HG02884 (cell line): ENCODE data around the gene ARHGAP6.
"Not testable (repeated sequence)": the region's sequence is repeated elsewhere in the genome, so short reads cannot be mapped to it uniquely, and the experiment has no call there.

Experiments used
- ATAC-seq: cut with Tn5 transposase; IDR thresholded peaks from one replicate; pipeline ENCODE4 v1.9.1; 2021; ENCODE audit warnings: mild to moderate bottlenecking, moderate library complexity; ENCODE audit not compliant: unreplicated experiment

ARHGAP6 gene

DNA sequence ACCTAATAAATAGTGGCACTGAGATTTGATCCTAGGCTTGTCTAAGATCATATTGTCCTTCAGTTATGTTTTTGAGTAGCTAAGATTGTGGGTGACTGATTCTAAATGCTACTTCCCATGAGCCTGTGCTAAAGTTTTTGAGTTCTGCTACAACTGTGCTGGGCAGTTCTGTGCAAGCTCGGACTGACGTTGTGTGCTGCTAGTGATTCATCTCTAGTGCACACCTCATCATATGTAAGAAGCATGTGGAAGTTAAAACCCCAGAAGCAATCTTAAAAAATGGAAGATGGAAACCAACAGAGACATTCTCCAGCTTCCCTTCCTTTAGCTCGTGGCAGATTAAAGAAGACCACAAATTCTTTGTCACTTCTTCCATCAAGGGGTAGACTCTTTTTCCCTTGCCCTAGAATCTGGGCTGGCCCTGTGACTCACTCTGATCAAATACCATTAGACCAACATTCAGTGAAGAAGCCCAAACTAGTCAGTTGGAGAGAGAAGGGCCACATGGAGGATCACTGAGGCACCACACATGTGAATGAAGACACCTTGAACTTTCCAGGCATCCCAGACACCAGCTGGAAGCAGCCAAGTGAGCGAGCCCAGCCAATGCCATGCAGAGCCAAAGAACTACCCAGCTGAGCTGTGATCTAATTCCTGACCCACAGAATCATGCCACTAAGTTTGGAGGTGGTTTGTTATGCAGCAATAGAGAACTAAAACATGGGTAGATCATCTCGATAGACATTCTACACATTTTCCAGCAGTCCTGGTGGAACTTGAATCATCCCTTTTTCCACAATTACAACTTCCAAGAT is 16.8 kb downstream of the ARHGAP6 start:
- ATAC-seq: no peak

- ATAC-seq: no peak
Observed at GRCh38 chrX:11647138-11647537, 18.6 kb downstream of the ARHGAP6 start.

DNA sequence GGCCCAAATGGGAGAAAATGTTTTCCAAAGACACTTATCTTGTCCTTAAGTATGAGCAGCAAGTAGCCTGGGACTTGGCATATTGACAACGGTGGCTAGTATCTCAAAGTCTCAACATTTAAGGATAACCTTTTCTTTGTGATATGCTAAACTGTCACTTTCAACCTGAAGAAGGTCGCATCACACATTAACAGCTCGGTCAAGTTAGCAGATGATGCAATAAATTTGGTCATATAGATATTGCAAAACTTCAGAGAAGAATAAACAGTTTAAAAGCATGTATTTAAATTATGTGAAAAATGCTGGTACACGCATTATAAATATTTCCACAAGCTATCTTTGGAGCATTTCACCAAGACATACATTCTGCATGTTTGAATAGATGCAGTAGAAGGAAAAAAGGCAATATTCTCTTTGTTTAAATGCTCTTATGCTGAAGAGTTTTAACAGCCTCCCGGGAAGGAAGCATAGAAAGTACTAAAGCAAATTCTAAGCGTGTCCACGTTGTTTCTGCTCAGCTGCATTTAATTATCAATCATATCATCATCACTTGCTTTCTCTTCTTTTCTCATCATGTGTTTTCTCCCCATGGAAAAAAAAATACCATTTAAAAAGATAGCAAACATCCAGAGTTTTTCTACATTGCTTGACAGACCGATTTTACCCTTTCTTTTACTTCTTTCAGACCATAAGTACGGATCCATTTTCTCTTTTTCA is 24.2 kb downstream of the ARHGAP6 start:
- ATAC-seq: no peak

DNA sequence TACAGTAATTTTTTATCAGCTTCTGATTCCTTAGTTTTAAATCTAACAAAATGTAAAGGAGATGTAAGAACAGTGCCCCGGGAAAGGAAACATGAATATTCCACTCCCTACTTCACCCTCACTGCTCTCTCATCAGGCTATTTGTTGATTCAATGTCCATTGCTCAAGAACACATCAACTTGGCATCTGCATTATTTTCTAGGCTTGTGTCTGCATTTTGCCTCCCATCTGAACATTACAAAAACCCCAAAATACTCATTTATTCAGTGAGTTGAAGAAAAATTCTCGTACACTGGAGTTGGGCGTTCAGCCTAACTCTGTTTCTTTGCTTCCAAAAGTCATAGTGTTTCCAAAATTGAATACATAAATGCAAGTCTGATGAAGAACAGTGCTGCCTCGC is 25.6 kb downstream of the ARHGAP6 start:
- ATAC-seq: no peak

- no peak for ATAC-seq
Observed at GRCh38 chrX:11632732-11633131, 33.0 kb downstream of the ARHGAP6 start.

GRCh38 chrX:11629593-11630211 is 36.0 kb downstream of the ARHGAP6 start:
- ATAC-seq: no peak

DNA sequence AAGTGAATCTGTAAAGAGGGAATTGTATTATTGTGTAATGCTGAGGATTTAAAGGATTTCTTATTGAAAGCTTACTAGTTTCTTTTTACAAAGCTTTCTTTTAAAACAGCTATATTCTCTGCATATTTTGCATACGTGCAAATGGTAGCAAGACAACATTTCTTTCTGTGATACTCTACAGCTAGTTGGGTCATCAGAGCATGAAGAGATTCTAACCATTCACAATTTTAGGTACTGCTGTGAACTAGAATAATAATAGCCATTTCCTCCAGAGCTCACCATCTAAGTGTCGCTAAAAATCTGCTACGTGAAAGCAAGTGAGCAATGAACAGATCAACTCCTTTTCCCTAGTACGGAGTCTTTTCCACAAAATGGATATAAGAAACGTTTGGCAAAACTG is 37.3 kb downstream of the ARHGAP6 start:
- ATAC-seq: no peak

DNA sequence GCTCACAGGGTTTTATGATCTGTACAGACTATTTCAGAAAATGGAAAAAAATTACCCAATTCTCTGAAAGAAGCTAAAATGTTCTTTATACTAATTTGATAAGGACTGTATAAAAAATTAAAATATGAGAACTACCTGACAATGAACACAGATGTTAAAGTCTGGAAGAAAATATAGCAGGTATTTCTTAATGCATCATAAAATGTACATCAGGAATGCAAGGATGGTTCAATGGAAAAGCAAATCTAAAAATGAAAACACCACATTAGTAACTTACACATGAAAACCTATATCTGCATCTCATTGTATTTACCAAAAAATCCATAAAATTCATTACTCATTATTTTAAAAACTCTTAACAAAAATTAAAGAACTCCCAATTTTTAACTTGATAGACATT is 39.4 kb downstream of the ARHGAP6 start:
- ATAC-seq: no peak

- no peak for ATAC-seq
Observed at GRCh38 chrX:11619441-11619840, 46.3 kb downstream of the ARHGAP6 start.

DNA sequence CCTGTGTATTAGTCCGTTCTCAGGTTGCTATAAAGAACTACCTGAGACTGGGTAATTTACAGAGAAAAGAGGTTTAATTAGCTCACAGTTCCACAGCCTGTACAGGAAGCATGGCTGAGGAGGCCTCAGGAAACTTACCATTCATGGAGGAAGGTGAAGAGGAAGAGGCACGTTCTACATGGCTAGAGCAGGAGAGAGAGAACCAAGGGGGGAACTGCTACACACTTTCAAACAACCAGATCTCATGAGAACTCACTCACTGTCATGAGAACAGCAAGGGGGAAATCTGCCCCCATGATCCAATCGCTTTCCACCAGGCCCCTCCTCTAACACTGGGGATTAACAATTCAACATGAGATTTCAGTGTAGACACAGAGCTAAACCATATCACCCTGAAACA is 51.5 kb downstream of the ARHGAP6 start:
- ATAC-seq: not testable (repeated sequence)

GRCh38 chrX:11611965-11612364 is 53.8 kb downstream of the ARHGAP6 start:
- ATAC-seq: peak; percentile 52

DNA sequence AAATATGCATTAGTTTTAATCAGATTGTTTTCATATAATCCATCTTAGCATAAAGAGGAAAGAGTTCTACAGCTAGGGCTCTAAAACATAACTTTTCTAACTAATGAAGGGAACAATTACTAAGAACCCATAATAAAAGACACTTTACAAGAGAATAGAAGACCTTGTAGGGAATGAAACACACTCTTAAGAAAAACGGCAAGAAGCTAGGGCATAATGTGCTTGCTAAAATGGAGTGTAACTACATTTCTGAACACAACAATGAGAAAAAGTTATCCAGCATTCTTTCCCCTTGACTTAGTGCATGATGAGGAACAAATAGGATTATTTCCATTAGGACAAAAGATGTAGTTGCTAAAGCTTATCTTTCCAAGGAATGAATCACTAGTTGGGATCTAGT is 54.6 kb downstream of the ARHGAP6 start:
- ATAC-seq: no peak

- ATAC-seq: peak; percentile 65
Observed at GRCh38 chrX:11609109-11609508, 56.6 kb downstream of the ARHGAP6 start.

- ATAC-seq: no peak
Observed at GRCh38 chrX:11606408-11606807, 59.3 kb downstream of the ARHGAP6 start.

DNA sequence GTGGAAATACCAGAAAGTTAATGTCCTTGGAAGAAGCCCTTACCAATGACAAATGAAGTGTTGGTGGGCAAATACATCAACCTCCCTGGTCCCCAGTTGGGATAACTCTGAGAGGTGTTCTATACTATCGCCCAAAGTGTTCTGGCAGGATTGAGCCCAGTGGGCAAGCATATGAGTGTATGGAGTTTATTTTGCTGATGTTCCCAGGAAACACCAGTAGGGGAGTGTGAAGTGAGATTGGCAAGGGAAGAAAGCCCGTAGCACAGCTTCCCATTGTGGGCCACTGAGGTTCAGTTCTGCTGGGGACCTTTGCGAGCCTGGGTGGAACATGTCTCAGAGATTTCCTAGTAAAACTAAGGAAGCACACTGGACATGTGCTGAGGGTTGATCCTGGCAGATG is 65.1 kb downstream of the ARHGAP6 start:
- no peak for ATAC-seq

- ATAC-seq: no peak
Observed at GRCh38 chrX:11597479-11597878, 68.2 kb downstream of the ARHGAP6 start.

- no peak for ATAC-seq
Observed at GRCh38 chrX:11591723-11592346, 73.9 kb downstream of the ARHGAP6 start.

DNA sequence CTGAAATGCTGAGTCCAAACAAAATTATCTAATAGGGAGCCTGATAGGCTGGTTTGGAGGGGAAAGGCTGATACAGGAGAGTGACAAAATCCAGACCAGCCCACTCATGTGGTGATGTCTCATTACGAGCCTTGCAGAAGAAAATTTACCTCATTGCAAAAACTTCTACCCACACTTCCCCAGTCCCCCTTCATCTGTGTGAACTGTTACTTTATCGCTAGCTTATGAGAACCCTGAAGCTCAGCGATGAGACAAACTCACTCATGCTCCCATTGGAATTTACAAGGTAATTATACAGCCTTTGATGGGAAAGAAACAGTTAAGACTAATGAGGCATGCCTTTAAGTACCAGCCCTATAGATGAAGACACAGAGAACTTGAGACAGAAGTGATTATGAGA is 76.1 kb downstream of the ARHGAP6 start:
- peak; percentile 50 for ATAC-seq

- ATAC-seq: no peak
Observed at GRCh38 chrX:11588097-11588496, 77.6 kb downstream of the ARHGAP6 start.

- no peak for ATAC-seq
Observed at GRCh38 chrX:11585174-11585573, 80.5 kb downstream of the ARHGAP6 start.

DNA sequence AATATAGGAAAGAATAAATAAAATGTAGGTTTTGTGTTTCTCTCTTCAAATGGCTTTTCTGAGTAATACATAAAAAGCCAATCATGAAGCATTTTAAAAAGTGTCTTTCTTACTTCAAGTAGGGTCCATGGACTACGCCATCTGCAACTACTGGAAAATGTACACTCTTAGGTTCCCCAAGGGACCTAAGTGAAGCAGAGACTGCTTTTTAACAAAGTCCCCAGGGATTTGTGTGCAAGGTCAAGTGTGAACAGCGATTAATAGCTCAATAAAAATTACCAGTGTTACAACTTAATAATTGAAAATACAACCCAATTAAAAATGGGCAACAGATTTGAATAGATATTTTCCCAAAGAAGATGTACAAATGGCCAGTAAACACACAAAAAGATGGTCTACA is 84.9 kb downstream of the ARHGAP6 start:
- no peak for ATAC-seq
